Endothelial cell of umbilical vein (primary cell): ENCODE data around the gene OPCML. TPM values are rescaled to one million over a fixed set of nuclear protein-coding genes. Genes with fewer than 3 reads are reported as not detected.

ENCODE experiments used
- BruUV-seq: library from RNA; stranded (reverse); fragments of 400-500 nt; replicated peaks from 2 replicates; lab custom pipeline; 2021; lab: Mats Ljungman, UMichigan
- CTCF ChIA-PET: fragments of 300-600, 350-600 bp; sonication (Branson Sonifier 250); formaldehyde crosslinking; loops from one replicate; lab custom pipeline; 2021; ENCODE audit warnings: antibody characterized with exemption, inconsistent platforms; lab: Charles Lee
- POLR2A ChIA-PET: fragments of 300-600, 350-600 bp; sonication (Branson Sonifier 250); formaldehyde crosslinking; loops from one replicate; lab custom pipeline; 2021; ENCODE audit warnings: antibody characterized with exemption, inconsistent platforms; lab: Charles Lee
- DNase-seq: peaks from one replicate; pipeline ENCODE4 v3.0.0-alpha.2; 2011; ENCODE audit warnings: low read depth, low spot score
- FAIRE-seq: peaks from 2 replicates; lab custom pipeline; 2011; peaks lifted over from hg19 to GRCh38; lab: Jason Lieb, UNC
- H2AFZ ChIP-seq: 2 replicates; pipeline ENCODE4 v1.6.0; 2012; ENCODE audit warnings: low read depth, low read length, control low read depth, inconsistent platforms
- H3K27ac ChIP-seq: 2 replicates; pipeline ENCODE4 v1.5.1; 2011; ENCODE audit warnings: low read depth, mild to moderate bottlenecking, control low read depth, low read length, moderate library complexity; ENCODE audit not compliant: insufficient read depth
- H3K27me3 ChIP-seq, 2 experiments: 2 replicates each; pipeline versions ENCODE4 v1.6.0 to v1.6.1; 2011; ENCODE audit warnings: low read length in 2 of 2, mixed read lengths in 1 of 2; ENCODE audit not compliant: control insufficient read depth in 2 of 2, insufficient read depth in 2 of 2
- H3K36me3 ChIP-seq, 2 experiments: 2 replicates in 1 of 2; 3 replicates in 1 of 2; pipeline ENCODE4 v1.5.1; 2011; ENCODE audit warnings: low read length in 2 of 2, mild to moderate bottlenecking in 1 of 2, moderate library complexity in 1 of 2; ENCODE audit not compliant: control insufficient read depth in 2 of 2, insufficient read depth in 2 of 2; ENCODE audit errors: extremely low read depth in 1 of 2
- H3K4me1 ChIP-seq: 3 replicates; pipeline ENCODE4 v1.5.1; 2011; ENCODE audit warnings: mild to moderate bottlenecking, low read length; ENCODE audit not compliant: control insufficient read depth, insufficient read depth; ENCODE audit errors: extremely low read depth
- H3K4me2 ChIP-seq: 2 replicates; pipeline ENCODE4 v1.6.1; 2011; ENCODE audit warnings: low read length, control low read depth, mixed read lengths; ENCODE audit not compliant: insufficient read depth
- H3K4me3 ChIP-seq, 3 experiments: fragments of 200-600 bp in 1 of 3; sonication (generic), shearing (Covaris generic) in 1 of 3; replicated peaks in 1 of 3; 2 replicates each; pipeline ENCODE4 v1.5.1; 2011 to 2016; ENCODE audit warnings: control low read depth in 3 of 3, low read length in 3 of 3, mild to moderate bottlenecking in 2 of 3, inconsistent platforms in 1 of 3, low read depth in 1 of 3, moderate library complexity in 1 of 3; ENCODE audit not compliant: insufficient read depth in 1 of 3
- H3K79me2 ChIP-seq: 2 replicates; pipeline ENCODE4 v1.6.0; 2012; ENCODE audit warnings: low read length, inconsistent platforms; ENCODE audit not compliant: control insufficient read depth, insufficient read depth
- H3K9ac ChIP-seq: replicated peaks from 2 replicates; pipeline ENCODE3; 2011; ENCODE audit warnings: low read length, control low read depth; ENCODE audit not compliant: insufficient read depth; ENCODE audit errors: extremely low read depth
- H3K9me1 ChIP-seq: replicated peaks from 3 replicates; pipeline ENCODE4 v1.6.0; 2011; ENCODE audit warnings: mild to moderate bottlenecking, low read length; ENCODE audit not compliant: control insufficient read depth, insufficient read depth; ENCODE audit errors: extremely low read depth
- H3K9me3 ChIP-seq: replicated peaks from 2 replicates; pipeline ENCODE4 v1.5.1; 2012; ENCODE audit warnings: low read length, inconsistent platforms; ENCODE audit not compliant: control insufficient read depth, insufficient read depth
- H4K20me1 ChIP-seq: replicated peaks from 2 replicates; pipeline ENCODE3; 2011; ENCODE audit warnings: mild to moderate bottlenecking, low read length; ENCODE audit not compliant: control insufficient read depth, insufficient read depth; ENCODE audit errors: extremely low read depth
- EZH2 ChIP-seq: IDR thresholded peaks from 2 replicates; pipeline ENCODE4 v1.6.1; 2012; ENCODE audit warnings: borderline replicate concordance, low read depth, mild to moderate bottlenecking, moderate library complexity, low read length, inconsistent platforms; ENCODE audit not compliant: severe bottlenecking
- FOS ChIP-seq: IDR thresholded peaks from 2 replicates; pipeline ENCODE4 v1.6.1; 2011; ENCODE audit warnings: mild to moderate bottlenecking, low read length, moderate library complexity, borderline replicate concordance; ENCODE audit not compliant: insufficient read depth
- GATA2 ChIP-seq: IDR thresholded peaks from 2 replicates; pipeline ENCODE4 v1.7.0; 2011; ENCODE audit warnings: low read depth, mild to moderate bottlenecking, moderate library complexity, mixed read lengths, low read length; ENCODE audit not compliant: insufficient read length, insufficient read depth
- JUN ChIP-seq: IDR thresholded peaks from 2 replicates; pipeline ENCODE4 v1.6.1; 2011; ENCODE audit warnings: borderline replicate concordance, low read depth; ENCODE audit not compliant: insufficient read length, insufficient read depth
- MYC ChIP-seq: IDR thresholded peaks from one replicate; pipeline ENCODE4 v1.6.1; 2011; ENCODE audit warnings: mild to moderate bottlenecking, low read depth, low read length
- POLR2A ChIP-seq: IDR thresholded peaks from 2 replicates; pipeline ENCODE4 v1.6.1; 2012; ENCODE audit warnings: low read depth, mild to moderate bottlenecking, control low read depth, low read length
- POLR2AphosphoS5 ChIP-seq: IDR thresholded peaks from 2 replicates; pipeline ENCODE4 v1.6.1; 2012; ENCODE audit warnings: low read depth, mild to moderate bottlenecking, control low read depth, low read length, moderate library complexity; ENCODE audit not compliant: insufficient read depth
- dilution Hi-C: fragments of 300-500 bp; cut with MboI; formaldehyde crosslinking; loops from one replicate; pipeline ENCODE4 v1.15.0; 2019; ENCODE audit warnings: low sequenced_read_pairs; ENCODE audit not compliant: extremely low pct_ligation_motif_present
- intact Hi-C: fragments of 100-400 bp; cut with micrococcal nuclease; formaldehyde crosslinking; loops from one replicate; pipeline ENCODE4 v1.10.0; 2022
- polyA plus RNA-seq, 4 experiments: library from polyadenylated mRNA; depleted of rRNA in 3 of 4; stranded (reverse) in 3 of 4; unstranded in 1 of 4; fragments of >200 nt; gene quantifications; 2 replicates each; pipeline versions ENCODE4 v1.2.1 to v1.2.3, GENCODE V29; 2011 to 2012; ENCODE audit warnings: missing spikeins in 1 of 4
- total RNA-seq: library from RNA; stranded (reverse); gene quantifications from 2 replicates; pipeline ENCODE4 v1.2.3, GENCODE V29; 2021
- TF ChIP-seq, protein P1 (sequence below), 2 donors: IDR thresholded peaks; 1 replicate in 1 of 2; 2 replicates in 1 of 2; pipeline ENCODE4 v1.5.1; 2011; ENCODE audit warnings: low read length in 2 of 2, mild to moderate bottlenecking in 2 of 2, moderate library complexity in 2 of 2, control low read depth in 1 of 2, inconsistent platforms in 1 of 2, low read depth in 1 of 2; ENCODE audit not compliant: insufficient read depth in 1 of 2; ENCODE audit errors: extremely low read depth in 1 of 2
- TF ChIP-seq, protein P2 (sequence below): IDR thresholded peaks from 2 replicates; pipeline ENCODE4 v1.6.1; 2011; ENCODE audit not compliant: insufficient read depth, insufficient read length

OPCML gene
- total and polyA plus RNA-seq, 2 donors (not counting 3 experiments of a cell fraction or from before 2014, with no cell fraction given), result not detected

DNA sequence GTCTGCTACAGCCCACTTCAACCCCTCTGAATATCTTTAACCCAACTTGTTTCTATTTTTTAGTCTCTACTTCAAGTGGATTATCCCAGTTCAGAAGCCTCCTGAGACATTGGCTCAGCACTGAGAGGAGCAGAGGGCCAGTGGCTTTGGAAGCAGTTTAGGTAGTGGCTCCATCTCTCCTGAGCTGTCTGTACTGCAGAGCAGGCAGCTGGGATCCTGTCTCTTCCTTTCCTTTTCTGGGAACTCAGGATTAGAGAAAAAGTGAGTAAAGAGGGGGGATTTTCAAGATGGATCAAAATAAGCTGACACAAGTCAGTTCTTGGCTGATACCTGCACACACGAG, 512.0 kb downstream of the OPCML start:
- no peak overlapping the region for H2AFZ ChIP-seq
- no peak overlapping the region for H3K4me3 ChIP-seq
- peaks cover 3% of the 10 kb centered on the region for H3K9me3 ChIP-seq
- intact Hi-C loops, result no loop called here
- no peak overlapping the region for H3K9ac ChIP-seq
- no peaks in the 10 kb centered on the region for H4K20me1 ChIP-seq
- dilution Hi-C loops, result no loop called here
- no peaks in the 10 kb centered on the region for H3K27me3 ChIP-seq
- CTCF ChIA-PET, result no interaction called here
- no peak overlapping the region for H3K27ac ChIP-seq
- H3K9me1 ChIP-seq, result no peaks in the 10 kb centered on the region
- H3K36me3 ChIP-seq, result no peaks in the 10 kb centered on the region
- no peaks in the 10 kb centered on the region for H3K4me1 ChIP-seq
- no peaks in the 10 kb centered on the region for H3K79me2 ChIP-seq
- no peak overlapping the region for H3K4me2 ChIP-seq
- POLR2A ChIA-PET, result no interaction called here
- BruUV-seq, result no TSS peak
- TF ChIP-seq POLR2AphosphoS5 (no peak), JUN (no peak), MYC (no peak), FOS (no peak), GATA2 (no peak), POLR2A (no peak), EZH2 (no peak)
- TF ChIP-seq, protein P1, sequence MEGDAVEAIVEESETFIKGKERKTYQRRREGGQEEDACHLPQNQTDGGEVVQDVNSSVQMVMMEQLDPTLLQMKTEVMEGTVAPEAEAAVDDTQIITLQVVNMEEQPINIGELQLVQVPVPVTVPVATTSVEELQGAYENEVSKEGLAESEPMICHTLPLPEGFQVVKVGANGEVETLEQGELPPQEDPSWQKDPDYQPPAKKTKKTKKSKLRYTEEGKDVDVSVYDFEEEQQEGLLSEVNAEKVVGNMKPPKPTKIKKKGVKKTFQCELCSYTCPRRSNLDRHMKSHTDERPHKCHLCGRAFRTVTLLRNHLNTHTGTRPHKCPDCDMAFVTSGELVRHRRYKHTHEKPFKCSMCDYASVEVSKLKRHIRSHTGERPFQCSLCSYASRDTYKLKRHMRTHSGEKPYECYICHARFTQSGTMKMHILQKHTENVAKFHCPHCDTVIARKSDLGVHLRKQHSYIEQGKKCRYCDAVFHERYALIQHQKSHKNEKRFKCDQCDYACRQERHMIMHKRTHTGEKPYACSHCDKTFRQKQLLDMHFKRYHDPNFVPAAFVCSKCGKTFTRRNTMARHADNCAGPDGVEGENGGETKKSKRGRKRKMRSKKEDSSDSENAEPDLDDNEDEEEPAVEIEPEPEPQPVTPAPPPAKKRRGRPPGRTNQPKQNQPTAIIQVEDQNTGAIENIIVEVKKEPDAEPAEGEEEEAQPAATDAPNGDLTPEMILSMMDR (IDR thresholded peaks at IDR 0.05; ENCODE audit: extremely low read depth in 1 of 2, insufficient read depth in 1 of 2, low read depth in 1 of 2, low read length in 2 of 2), result no peak
- TF ChIP-seq, protein P2, sequence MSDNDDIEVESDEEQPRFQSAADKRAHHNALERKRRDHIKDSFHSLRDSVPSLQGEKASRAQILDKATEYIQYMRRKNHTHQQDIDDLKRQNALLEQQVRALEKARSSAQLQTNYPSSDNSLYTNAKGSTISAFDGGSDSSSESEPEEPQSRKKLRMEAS, result no peak
- DNase-seq (no peak), FAIRE-seq (no peak)
